GM19238 (cell line): Measurements from ENCODE around the gene DOCK4.

ENCODE experiments used
- DNase-seq: peaks from one replicate; pipeline ENCODE4 v3.0.0; 2011; ENCODE audit warnings: low spot score; ENCODE audit not compliant: insufficient read length

The DOCK4 gene

GRCh38 chr7:111735661-111736551 is 470.3 kb downstream of the DOCK4 start:
- peak; percentile 23 for DNase-seq

DNA sequence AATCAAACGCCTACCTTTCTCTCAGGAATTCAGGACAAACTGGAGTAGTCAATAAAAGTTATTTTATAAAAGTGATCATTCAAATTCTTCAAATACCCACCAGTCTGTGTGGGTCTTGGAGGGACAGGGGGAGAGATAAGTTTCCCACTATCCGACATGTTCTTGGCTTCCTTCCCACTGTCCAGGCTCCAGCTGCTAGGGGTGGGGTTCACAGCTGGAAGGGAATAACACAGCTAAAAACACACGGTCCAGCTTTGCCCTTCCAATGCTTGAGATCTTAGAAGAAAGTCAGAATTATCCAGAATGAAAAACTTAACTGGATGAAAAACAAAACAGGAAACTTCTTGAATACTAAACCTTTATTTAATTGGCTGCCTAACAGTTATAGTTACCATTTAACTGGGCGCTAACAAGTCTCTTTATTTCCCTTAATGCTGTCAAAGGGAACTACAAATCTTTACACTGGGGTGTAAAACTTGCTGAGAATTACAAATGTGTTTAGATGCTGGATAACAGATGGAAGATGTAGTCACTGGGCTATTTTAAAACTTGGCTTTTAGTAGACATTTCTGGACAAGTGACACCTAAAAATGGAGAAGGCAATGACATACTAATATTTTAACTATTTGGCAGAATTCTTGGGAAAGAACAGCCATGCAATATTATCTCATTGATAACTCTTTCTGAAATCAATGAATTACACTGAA is 471.1 kb downstream of the DOCK4 start:
- DNase-seq, result no peak

DNA sequence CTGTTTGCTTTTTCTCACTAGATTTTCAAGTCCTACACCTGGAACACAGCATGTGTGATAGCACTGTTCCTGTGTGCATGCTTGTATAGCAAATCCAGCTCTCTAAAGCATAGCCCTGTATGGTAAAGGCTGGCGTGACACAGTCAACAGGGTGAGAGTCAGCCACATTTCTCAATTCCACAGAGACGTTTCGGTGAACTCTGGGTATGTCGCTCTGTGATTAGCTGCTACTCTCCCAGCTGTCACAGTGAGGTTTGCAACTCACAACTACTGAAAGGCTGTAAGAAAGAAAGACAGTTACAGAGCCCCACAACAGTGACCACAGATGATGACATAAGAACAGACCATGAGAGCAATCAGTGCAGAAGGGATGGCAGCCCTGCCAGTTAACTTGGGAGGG is 473.3 kb downstream of the DOCK4 start:
- DNase-seq, result no peak

DNA sequence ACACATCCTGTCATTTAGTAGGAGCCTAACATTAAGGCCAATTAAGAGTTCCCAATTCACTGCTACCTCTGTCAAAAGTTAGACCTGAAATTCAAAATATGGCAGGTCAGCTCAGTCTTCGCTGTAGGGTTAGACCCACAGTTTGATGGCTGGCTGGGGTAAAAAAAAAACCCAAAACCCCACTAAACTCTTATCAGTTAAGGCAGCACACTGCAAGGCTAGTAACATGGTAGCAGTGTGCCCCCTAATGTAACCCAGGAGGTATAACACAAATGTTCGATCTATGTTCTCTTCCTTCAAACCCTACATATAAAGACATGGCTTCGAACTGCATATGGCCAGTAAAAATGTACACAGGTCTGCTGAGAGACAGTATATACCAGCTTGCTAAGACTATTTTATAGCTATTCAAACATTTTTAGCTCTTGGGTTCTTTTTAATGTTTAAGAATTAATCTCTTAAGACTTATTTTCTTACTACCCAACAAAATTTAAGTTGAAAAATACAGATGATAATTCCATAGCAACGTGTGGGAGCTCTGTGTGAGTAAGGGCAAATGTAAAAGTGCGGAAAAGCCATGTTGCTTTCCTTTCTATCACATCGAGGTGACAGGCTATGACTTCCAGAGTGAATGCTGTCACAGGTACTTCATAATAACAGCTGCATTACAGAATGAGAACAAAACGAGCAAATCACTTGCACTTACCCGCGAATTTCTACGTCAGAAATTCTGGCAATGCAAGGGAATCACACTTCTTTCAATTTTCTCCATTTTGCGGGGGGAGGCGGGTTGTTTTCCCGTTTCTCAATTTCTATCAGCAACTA is 475.5 kb downstream of the DOCK4 start:
- no peak for DNase-seq

GRCh38 chr7:111730057-111730456 is 476.1 kb downstream of the DOCK4 start:
- no peak for DNase-seq

GRCh38 chr7:111729483-111729882 is 476.7 kb downstream of the DOCK4 start:
- DNase-seq, result no peak

DNA sequence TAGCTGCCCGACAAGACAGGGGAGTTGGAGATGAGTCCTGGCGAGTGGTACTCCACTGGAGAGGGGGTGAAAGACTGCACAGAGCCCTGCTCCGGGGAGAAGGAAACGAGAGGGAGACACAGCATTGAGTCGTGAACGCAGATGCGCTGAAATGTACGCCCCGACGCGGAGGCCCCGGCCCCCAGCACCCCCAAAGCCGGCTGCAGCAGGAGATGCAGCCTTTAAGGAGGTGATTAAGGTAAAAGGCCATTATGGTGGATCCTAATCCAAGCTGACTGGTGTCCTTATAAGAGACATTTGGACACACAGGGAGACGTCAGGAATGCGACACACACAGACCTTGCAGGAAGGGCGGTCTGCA is 477.6 kb downstream of the DOCK4 start:
- no peak for DNase-seq

GRCh38 chr7:111727905-111728634 is 478.1 kb downstream of the DOCK4 start:
- no peak for DNase-seq

DNA sequence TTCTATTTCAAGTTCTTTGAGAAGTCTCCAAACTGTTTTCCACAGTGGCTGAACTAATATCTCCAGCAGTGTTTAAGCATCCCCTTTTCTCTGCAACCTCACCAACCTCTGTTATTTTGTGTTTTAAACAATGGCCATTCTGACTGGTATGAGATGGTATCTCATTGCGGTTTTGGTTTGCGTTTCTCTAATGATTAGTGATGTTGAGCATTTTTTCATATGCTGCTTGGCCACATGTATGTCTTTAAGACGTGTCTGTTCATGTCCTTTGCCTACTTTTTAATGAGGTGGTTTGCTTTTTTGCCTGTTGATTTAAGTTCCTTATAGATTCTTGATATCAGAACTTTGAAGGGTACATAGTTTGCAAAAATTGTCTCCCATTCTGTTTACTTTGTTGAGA is 487.3 kb downstream of the DOCK4 start:
- no peak for DNase-seq

GRCh38 chr7:111711426-111712065 is 494.7 kb downstream of the DOCK4 start:
- DNase-seq, result no peak

GRCh38 chr7:111710839-111711380 is 495.3 kb downstream of the DOCK4 start:
- no peak for DNase-seq

DNA sequence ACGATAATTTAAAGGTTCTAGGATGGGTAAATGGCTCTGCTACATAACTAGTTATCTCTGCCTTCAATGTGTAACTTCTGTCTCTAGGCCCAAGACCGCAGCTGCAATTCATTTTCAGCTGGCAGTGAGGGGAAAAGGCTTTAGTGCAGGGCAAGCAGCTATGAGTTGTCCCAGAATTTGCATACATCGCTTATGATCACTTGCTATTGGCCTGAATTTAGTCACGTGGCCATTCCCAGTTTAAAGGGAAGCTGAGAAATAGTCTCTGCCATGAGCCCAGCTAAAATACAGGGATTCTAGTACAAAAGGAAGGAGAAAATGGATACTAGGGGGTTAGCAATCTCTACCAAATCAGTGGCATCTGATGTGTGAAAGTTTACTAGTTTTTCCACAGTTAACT is 498.1 kb downstream of the DOCK4 start:
- DNase-seq, result no peak

DNA sequence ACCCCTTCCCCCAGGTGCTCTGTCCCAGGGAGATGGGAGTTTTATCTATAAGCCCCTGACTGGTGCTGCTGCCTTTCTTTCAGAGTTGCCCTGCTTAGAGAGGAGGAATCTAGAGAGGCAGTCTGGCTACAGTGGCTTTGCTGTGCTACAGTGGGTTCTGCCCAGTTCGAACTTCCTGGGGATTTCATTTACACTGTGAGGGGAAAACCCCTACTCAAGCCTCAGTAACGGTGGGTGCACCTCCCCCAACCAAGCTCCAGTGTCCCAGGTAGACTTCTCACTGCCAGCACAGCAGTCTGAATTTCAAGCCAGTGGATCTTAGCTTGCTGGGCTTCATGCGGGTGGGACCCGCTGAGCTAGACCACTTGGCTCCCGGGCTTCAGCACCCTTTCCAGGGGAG is 500.4 kb downstream of the DOCK4 start:
- no peak for DNase-seq

- no peak for DNase-seq
These were observed 508.4 kb downstream of the DOCK4 start for GRCh38 chr7:111697771-111698170.

DNA sequence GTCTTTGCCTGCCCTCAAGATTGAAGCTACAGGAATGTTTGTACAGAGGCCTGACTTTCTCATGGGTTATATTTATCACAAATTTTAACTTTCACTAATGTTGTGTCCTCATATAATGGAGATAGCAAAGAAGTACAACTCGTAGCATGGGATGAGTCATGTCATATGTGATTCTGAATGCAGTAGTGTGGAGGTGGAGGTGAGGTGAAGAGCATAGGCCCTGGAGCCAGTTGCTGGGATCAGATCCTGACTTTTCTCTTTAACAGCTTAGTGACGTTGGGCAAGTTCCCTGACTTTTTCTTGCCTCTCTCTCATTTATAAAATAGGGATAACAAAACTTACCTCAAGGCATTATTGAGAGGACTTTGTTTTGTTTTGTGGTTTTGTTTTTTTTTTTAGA is 511.8 kb downstream of the DOCK4 start:
- DNase-seq, result no peak

- no peak for DNase-seq
These were observed 515.7 kb downstream of the DOCK4 start for GRCh38 chr7:111690364-111691111.

DNA sequence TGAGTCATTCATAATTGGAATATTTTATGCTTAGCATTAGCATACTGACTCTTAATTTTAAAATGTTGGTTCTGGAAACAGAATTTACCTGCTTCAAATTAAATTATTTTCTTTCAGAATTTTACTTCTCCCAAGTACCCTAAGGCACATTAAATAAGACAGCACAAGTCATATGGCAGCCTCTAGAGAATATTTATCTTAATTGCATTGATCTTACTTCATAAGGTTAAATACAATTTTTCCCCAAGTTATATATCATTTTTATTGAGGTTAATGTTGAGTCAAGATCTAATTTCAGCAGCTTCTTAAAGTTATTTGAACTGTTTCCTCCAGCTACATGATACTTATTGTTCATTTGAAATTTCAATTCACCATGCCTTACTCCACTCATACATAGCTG is 520.9 kb downstream of the DOCK4 start:
- no peak for DNase-seq

GRCh38 chr7:111682588-111683340 is 523.4 kb downstream of the DOCK4 start:
- DNase-seq, result no peak

DNA sequence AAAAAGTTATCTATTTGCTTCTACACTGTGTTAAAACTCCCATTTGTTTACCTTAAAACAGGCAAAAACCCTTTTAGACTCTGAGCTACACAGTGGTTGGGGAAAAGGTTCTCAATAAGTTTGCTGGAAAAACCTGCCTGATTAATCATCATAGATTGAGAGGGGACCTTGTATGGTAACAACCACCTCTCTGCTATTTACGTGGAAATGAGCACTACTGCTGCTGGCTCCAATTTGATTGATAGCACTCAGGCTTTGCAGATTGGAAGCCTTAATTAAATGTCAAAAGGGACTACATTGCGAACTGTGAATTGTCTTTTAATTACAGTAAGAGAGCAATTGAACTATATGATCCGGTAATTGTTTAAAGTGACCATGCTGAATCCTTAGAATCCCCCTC is 525.0 kb downstream of the DOCK4 start:
- DNase-seq, result no peak
